IMR-90 (cell line): ENCODE measurements around the gene KCNK5. TPM values are rescaled to one million over a fixed set of nuclear protein-coding genes. Genes with fewer than 3 reads are reported as not detected.

Source experiments
- ATAC-seq: fragments of 200-7000 bp; cut with Tn5 transposase; 2 replicates; pipeline ENCODE4 v1.9.1; 2020; ENCODE audit warnings: low read depth, mild to moderate bottlenecking, moderate library complexity
- BruUV-seq: library from RNA; stranded (reverse); fragments of 400-500 nt; replicated peaks from 2 replicates; lab custom pipeline; 2021; lab: Mats Ljungman, UMichigan
- CTCF ChIA-PET: fragments of 300-600 bp; formaldehyde crosslinking; extraction: SDS; loops from one replicate; lab custom pipeline; 2021; ENCODE audit warnings: antibody characterized with exemption; lab: Yijun Ruan, JAX
- POLR2A ChIA-PET: fragments of 300-600 bp; sonication (Branson Sonifier 250); formaldehyde crosslinking; loops from one replicate; lab custom pipeline; 2022; ENCODE audit warnings: antibody characterized with exemption; ENCODE audit not compliant: unreplicated experiment; lab: Charles Lee
- DNase-seq: peaks from one replicate; pipeline ENCODE4 v3.0.0; 2013
- H2AFZ ChIP-seq: replicated peaks from 2 replicates; pipeline ENCODE3; 2013; ENCODE audit warnings: low read length, mild to moderate bottlenecking; ENCODE audit not compliant: poor library complexity
- H2AK5ac ChIP-seq: 2 replicates; pipeline ENCODE4 v1.6.1; 2013; ENCODE audit warnings: low read depth, low read length, inconsistent platforms
- H2AK9ac ChIP-seq: replicated peaks from 2 replicates; pipeline ENCODE3; 2013; ENCODE audit warnings: mild to moderate bottlenecking, low read depth, low read length, moderate library complexity; ENCODE audit not compliant: poor library complexity
- H2BK120ac ChIP-seq: 2 replicates; pipeline ENCODE4 v1.6.1; 2013; ENCODE audit warnings: low read depth, low read length, inconsistent platforms
- H2BK15ac ChIP-seq: 3 replicates; pipeline ENCODE4 v1.6.1; 2013; ENCODE audit warnings: low read depth, low read length, inconsistent platforms
- H2BK20ac ChIP-seq: 2 replicates; pipeline ENCODE4 v1.6.1; 2013; ENCODE audit warnings: low read depth, mild to moderate bottlenecking, inconsistent platforms, low read length, moderate library complexity
- H2BK5ac ChIP-seq: 2 replicates; pipeline ENCODE4 v1.6.1; 2013; ENCODE audit warnings: mild to moderate bottlenecking, low read depth, low read length, inconsistent platforms; ENCODE audit not compliant: poor library complexity, severe bottlenecking
- H3K14ac ChIP-seq: replicated peaks from 2 replicates; pipeline ENCODE4 v1.6.1; 2013; ENCODE audit warnings: low read depth, low read length, inconsistent platforms
- H3K18ac ChIP-seq: 2 replicates; pipeline ENCODE4 v1.6.1; 2013; ENCODE audit warnings: low read depth, low read length, control low read depth
- H3K23ac ChIP-seq: 2 replicates; pipeline ENCODE4 v1.6.1; 2013; ENCODE audit warnings: low read depth, low read length, inconsistent platforms
- H3K27ac ChIP-seq: 2 replicates; pipeline ENCODE4 v1.5.1; 2013; ENCODE audit warnings: mild to moderate bottlenecking, control low read depth, low read length; ENCODE audit not compliant: insufficient read depth
- H3K27me3 ChIP-seq: 2 replicates; pipeline ENCODE4 v1.6.1; 2013; ENCODE audit warnings: low read length; ENCODE audit not compliant: control insufficient read depth, insufficient read depth
- H3K36me3 ChIP-seq: 2 replicates; pipeline ENCODE4 v1.6.1; 2013; ENCODE audit warnings: low read length, mixed read lengths; ENCODE audit not compliant: control insufficient read depth, insufficient read depth
- H3K4ac ChIP-seq: 2 replicates; pipeline ENCODE4 v1.6.1; 2013; ENCODE audit warnings: low read depth, low read length, inconsistent platforms
- H3K4me1 ChIP-seq: 2 replicates; pipeline ENCODE4 v1.6.1; 2013; ENCODE audit warnings: low read length, mixed read lengths; ENCODE audit not compliant: control insufficient read depth, insufficient read depth
- H3K4me2 ChIP-seq: 2 replicates; pipeline ENCODE4 v1.6.1; 2013; ENCODE audit warnings: low read depth, mild to moderate bottlenecking, control low read depth, low read length, moderate library complexity
- H3K4me3 ChIP-seq: 2 replicates; pipeline ENCODE4 v1.5.1; 2013; ENCODE audit warnings: low read depth, mild to moderate bottlenecking, control low read depth, low read length, moderate library complexity; ENCODE audit not compliant: insufficient read depth
- H3K56ac ChIP-seq: 2 replicates; pipeline ENCODE4 v1.6.1; 2013; ENCODE audit warnings: low read length, inconsistent platforms; ENCODE audit not compliant: insufficient read depth; ENCODE audit errors: extremely low read depth
- H3K79me1 ChIP-seq, 2 experiments: 2 replicates each; pipeline ENCODE4 v1.6.1; 2013; ENCODE audit warnings: low read length in 2 of 2, inconsistent platforms in 1 of 2, low read depth in 1 of 2
- H3K9ac ChIP-seq: 2 replicates; pipeline ENCODE4 v1.6.1; 2013; ENCODE audit warnings: low read depth, low read length, control low read depth
- H3K9me1 ChIP-seq: 2 replicates; pipeline ENCODE4 v1.6.1; 2013; ENCODE audit warnings: low read length, inconsistent platforms; ENCODE audit not compliant: insufficient read depth
- H3K9me3 ChIP-seq: 2 replicates; pipeline ENCODE4 v1.6.1; 2013; ENCODE audit warnings: low read length; ENCODE audit not compliant: control insufficient read depth, insufficient read depth
- H4K20me1 ChIP-seq: 2 replicates; pipeline ENCODE4 v1.6.1; 2013; ENCODE audit warnings: low read length, inconsistent platforms; ENCODE audit not compliant: insufficient read depth
- H4K5ac ChIP-seq: 2 replicates; pipeline ENCODE4 v1.6.1; 2013; ENCODE audit warnings: mild to moderate bottlenecking, low read depth, low read length, control low read depth
- H4K8ac ChIP-seq, 2 experiments: 2 replicates each; pipeline ENCODE4 v1.6.1; 2013; ENCODE audit warnings: low read depth in 2 of 2, low read length in 2 of 2, control low read depth in 1 of 2, inconsistent platforms in 1 of 2
- H4K91ac ChIP-seq: 2 replicates; pipeline ENCODE4 v1.6.1; 2013; ENCODE audit warnings: low read depth, low read length, inconsistent platforms; ENCODE audit not compliant: insufficient read depth
- BHLHE40 ChIP-seq: fragments of 150-350 bp; IDR thresholded peaks from 2 replicates; pipeline ENCODE4 v1.6.1; 2016; ENCODE audit warnings: mild to moderate bottlenecking, low read depth, low read length
- CEBPB ChIP-seq: IDR thresholded peaks from 2 replicates; pipeline ENCODE4 v1.6.1; 2012; ENCODE audit warnings: low read depth, low read length, improper control_type of control experiment
- CHD1 ChIP-seq: IDR thresholded peaks from 2 replicates; pipeline ENCODE4 v1.6.1; 2012; ENCODE audit warnings: low read depth, low read length, improper control_type of control experiment
- MAFK ChIP-seq: IDR thresholded peaks from 2 replicates; pipeline ENCODE4 v1.6.1; 2012; ENCODE audit warnings: low read depth, low read length, improper control_type of control experiment
- MAZ ChIP-seq: IDR thresholded peaks from 2 replicates; pipeline ENCODE4 v1.6.1; 2012; ENCODE audit warnings: low read depth, mild to moderate bottlenecking, low read length, improper control_type of control experiment, moderate library complexity, borderline replicate concordance
- MXI1 ChIP-seq: IDR thresholded peaks from 2 replicates; pipeline ENCODE4 v1.6.1; 2012; ENCODE audit warnings: low read depth, mild to moderate bottlenecking, low read length, moderate library complexity, borderline replicate concordance
- NFE2L2 ChIP-seq: fragments of 150-350 bp; IDR thresholded peaks from 2 replicates; pipeline ENCODE4 v1.6.1; 2016; ENCODE audit warnings: low read depth, mild to moderate bottlenecking, low read length
- POLR2A ChIP-seq: IDR thresholded peaks from 2 replicates; pipeline ENCODE4 v1.6.1; 2012; ENCODE audit warnings: mild to moderate bottlenecking, low read depth, low read length
- RAD21 ChIP-seq: IDR thresholded peaks from 2 replicates; pipeline ENCODE4 v1.6.1; 2012; ENCODE audit warnings: low read length, improper control_type of control experiment
- RCOR1 ChIP-seq: IDR thresholded peaks from 2 replicates; pipeline ENCODE4 v1.6.1; 2012; ENCODE audit warnings: mild to moderate bottlenecking, low read length, improper control_type of control experiment; ENCODE audit not compliant: insufficient replicate concordance
- RFX5 ChIP-seq: IDR thresholded peaks from 2 replicates; pipeline ENCODE4 v1.8.0; 2012; ENCODE audit warnings: low read depth, mild to moderate bottlenecking, low read length, moderate library complexity
- SMC3 ChIP-seq: fragments of 150-350 bp; IDR thresholded peaks from 2 replicates; pipeline ENCODE4 v1.6.1; 2016; ENCODE audit warnings: low read depth, mild to moderate bottlenecking, antibody characterized with exemption, low read length, moderate library complexity
- USF2 ChIP-seq: fragments of 150-350 bp; IDR thresholded peaks from 2 replicates; pipeline ENCODE4 v1.6.1; 2017; ENCODE audit warnings: mild to moderate bottlenecking, antibody characterized with exemption, low read length, low read depth
- WGBS, 2 experiments: methylation state at CpG; one replicate each; pipeline versions ENCODE4 v1.1.5 to v1.1.7; 2013; ENCODE audit warnings: missing lambda C conversion rate in 2 of 2; ENCODE audit not compliant: insufficient read length in 1 of 2; ENCODE audit errors: extremely low coverage in 2 of 2; 5-methylcytosine and 5-hydroxymethylcytosine counted together
- dilution Hi-C: fragments of 300-500 bp; cut with HindIII; formaldehyde crosslinking; loops from one replicate; pipeline ENCODE4 v1.14.3; 2018; ENCODE audit warnings: low sequenced_read_pairs; ENCODE audit not compliant: unreplicated experiment
- in situ Hi-C: fragments of 300-500 bp; cut with MboI; formaldehyde crosslinking; loops from 3 replicates; pipeline ENCODE4 v1.14.3; 2019; ENCODE audit warnings: low sequenced_read_pairs, inconsistent platforms, mixed read lengths
- intact Hi-C: fragments of 100-400 bp; cut with micrococcal nuclease; formaldehyde crosslinking; loops from 2 replicates; pipeline ENCODE4 v1.10.0; 2022
- polyA plus RNA-seq, 3 experiments: library from polyadenylated mRNA; depleted of rRNA; stranded (reverse); fragments of >200 nt; gene quantifications; 2 replicates each; pipeline ENCODE4 v1.2.3, GENCODE V29; 2012; ENCODE audit warnings: low replicate concordance in 1 of 3
- total RNA-seq: library from RNA; depleted of rRNA; stranded (reverse); fragments of >200 nt; gene quantifications from 2 replicates; pipeline ENCODE4 v1.2.3, GENCODE V29; 2012
- TF ChIP-seq, protein P1 (sequence below): conservative IDR thresholded peaks from 2 replicates; pipeline ENCODE4 v1.5.1; 2012; ENCODE audit warnings: mild to moderate bottlenecking, low read depth, low read length, improper control_type of control experiment
- TF ChIP-seq, protein P2 (sequence below): fragments of 150-350 bp; IDR thresholded peaks from 2 replicates; pipeline ENCODE4 v1.6.1; 2016; ENCODE audit warnings: low read depth, mild to moderate bottlenecking, low read length, moderate library complexity, borderline replicate concordance

Gene KCNK5
- total and polyA plus RNA-seq, 2 of the 4 experiments (the other 2 are of a cell fraction) = not detected

DNA sequence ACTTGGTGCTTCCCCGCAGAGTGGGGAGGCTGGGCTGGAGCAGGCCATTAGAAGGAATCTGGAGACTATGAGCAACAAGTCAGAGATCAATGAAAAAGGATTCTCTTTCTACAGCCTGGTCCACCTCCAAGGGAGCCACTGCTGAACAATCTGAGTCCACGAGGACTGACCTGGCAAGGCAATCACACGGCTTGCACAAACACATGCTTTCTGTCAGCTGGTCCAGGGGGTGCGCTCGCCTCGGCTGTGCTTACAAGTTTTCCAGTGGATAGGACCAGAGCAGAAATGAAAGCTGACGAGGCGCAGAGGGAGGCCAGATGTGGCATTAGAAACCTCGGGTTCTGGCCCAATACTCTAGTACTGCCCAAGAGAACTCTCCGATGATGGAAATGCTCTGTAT is 18.1 kb downstream of the KCNK5 start:
- WGBS, 2 experiments = 55% methylated on average over 4 of the region's 10 CpGs; no CpG with 5 or more reads in 1 of the 2 experiments
- Histone ChIP-seq H3K9me1 (no peaks in the 10 kb centered on the region), H3K9me3 (no peaks in the 10 kb centered on the region), H3K36me3 (no peaks in the 10 kb centered on the region), H3K9ac (no peak overlapping the region), H2BK15ac (no peak overlapping the region), H2BK120ac (no peak overlapping the region), H4K8ac (no peak overlapping the region), H3K23ac (no peak overlapping the region), H4K20me1 (no peaks in the 10 kb centered on the region), H2AK5ac (no peak overlapping the region), H3K4me3 (no peak overlapping the region), H3K14ac (no peak overlapping the region), H3K27ac (no peak overlapping the region), H2BK5ac (no peak overlapping the region), H4K91ac (no peak overlapping the region), H3K56ac (no peak overlapping the region), H3K4me2 (no peak overlapping the region), H4K5ac (no peak overlapping the region), H3K27me3 (no peaks in the 10 kb centered on the region; the same call in 1 of the 2 replicates), H3K18ac (no peak overlapping the region), H3K4ac (no peak overlapping the region), H3K4me1 (no peaks in the 10 kb centered on the region), H2AFZ (no peak overlapping the region), H2BK20ac (no peak overlapping the region), H3K79me1 (no peaks in the 10 kb centered on the region), H2AK9ac (no peak overlapping the region)
- dilution Hi-C loops = no loop called here
- POLR2A ChIA-PET = no interaction called here
- DNase-seq (no peak), ATAC-seq (no peak)
- TF ChIP-seq MAFK (no peak), NFE2L2 (no peak), BHLHE40 (no peak), CEBPB (no peak), POLR2A (no peak), RCOR1 (no peak), CHD1 (no peak), USF2 (no peak), RAD21 (no peak), MAZ (no peak), RFX5 (no peak), MXI1 (no peak), SMC3 (no peak)
- TF ChIP-seq, protein P1, sequence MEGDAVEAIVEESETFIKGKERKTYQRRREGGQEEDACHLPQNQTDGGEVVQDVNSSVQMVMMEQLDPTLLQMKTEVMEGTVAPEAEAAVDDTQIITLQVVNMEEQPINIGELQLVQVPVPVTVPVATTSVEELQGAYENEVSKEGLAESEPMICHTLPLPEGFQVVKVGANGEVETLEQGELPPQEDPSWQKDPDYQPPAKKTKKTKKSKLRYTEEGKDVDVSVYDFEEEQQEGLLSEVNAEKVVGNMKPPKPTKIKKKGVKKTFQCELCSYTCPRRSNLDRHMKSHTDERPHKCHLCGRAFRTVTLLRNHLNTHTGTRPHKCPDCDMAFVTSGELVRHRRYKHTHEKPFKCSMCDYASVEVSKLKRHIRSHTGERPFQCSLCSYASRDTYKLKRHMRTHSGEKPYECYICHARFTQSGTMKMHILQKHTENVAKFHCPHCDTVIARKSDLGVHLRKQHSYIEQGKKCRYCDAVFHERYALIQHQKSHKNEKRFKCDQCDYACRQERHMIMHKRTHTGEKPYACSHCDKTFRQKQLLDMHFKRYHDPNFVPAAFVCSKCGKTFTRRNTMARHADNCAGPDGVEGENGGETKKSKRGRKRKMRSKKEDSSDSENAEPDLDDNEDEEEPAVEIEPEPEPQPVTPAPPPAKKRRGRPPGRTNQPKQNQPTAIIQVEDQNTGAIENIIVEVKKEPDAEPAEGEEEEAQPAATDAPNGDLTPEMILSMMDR = no peak
- TF ChIP-seq, protein P2, sequence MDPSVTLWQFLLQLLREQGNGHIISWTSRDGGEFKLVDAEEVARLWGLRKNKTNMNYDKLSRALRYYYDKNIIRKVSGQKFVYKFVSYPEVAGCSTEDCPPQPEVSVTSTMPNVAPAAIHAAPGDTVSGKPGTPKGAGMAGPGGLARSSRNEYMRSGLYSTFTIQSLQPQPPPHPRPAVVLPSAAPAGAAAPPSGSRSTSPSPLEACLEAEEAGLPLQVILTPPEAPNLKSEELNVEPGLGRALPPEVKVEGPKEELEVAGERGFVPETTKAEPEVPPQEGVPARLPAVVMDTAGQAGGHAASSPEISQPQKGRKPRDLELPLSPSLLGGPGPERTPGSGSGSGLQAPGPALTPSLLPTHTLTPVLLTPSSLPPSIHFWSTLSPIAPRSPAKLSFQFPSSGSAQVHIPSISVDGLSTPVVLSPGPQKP = no peak
- no TSS peak for BruUV-seq
- CTCF ChIA-PET = no interaction called here
- intact Hi-C loops = no loop called here
- in situ Hi-C loops = no loop called here
